HFFc6 (cell line): ENCODE results near the gene SLC7A11. TPM values are rescaled to one million over a fixed set of nuclear protein-coding genes. Genes with fewer than 3 reads are reported as not detected.
A peak's percentile ranks its signal among the peaks of the same experiment; 100 is the strongest.

Experiments
- DNase-seq: peaks from one replicate; pipeline ENCODE4 v3.0.0-alpha.2; 2018
- H3K27ac Mint-ChIP-seq: 2 replicates; pipeline ENCODE4 v1.8.0; 2020; ENCODE audit warnings: mild to moderate bottlenecking, mixed read lengths
- H3K27me3 Mint-ChIP-seq: 2 replicates; pipeline ENCODE4 v1.8.0; 2021; ENCODE audit warnings: mild to moderate bottlenecking, moderate library complexity, mixed read lengths; ENCODE audit not compliant: insufficient read depth
- H3K36me3 Mint-ChIP-seq: 2 replicates; pipeline ENCODE4 v1.8.0; 2021; ENCODE audit warnings: low read depth, mixed read lengths
- H3K4me1 Mint-ChIP-seq: 2 replicates; pipeline ENCODE4 v1.8.0; 2020; ENCODE audit warnings: low read depth, mixed read lengths
- H3K4me3 Mint-ChIP-seq: 2 replicates; pipeline ENCODE4 v1.8.0; 2020; ENCODE audit warnings: mild to moderate bottlenecking, moderate library complexity, mixed read lengths
- H3K9me3 Mint-ChIP-seq: 2 replicates; pipeline ENCODE4 v1.8.0; 2020; ENCODE audit warnings: mild to moderate bottlenecking, mixed read lengths
- CTCF ChIP-seq: fragments of 200-600 bp; sonication (generic); IDR thresholded peaks from 2 replicates; pipeline ENCODE4 v1.5.0; 2021; ENCODE audit warnings: antibody characterized with exemption, mild to moderate bottlenecking
- total RNA-seq, 6 experiments: library from RNA; stranded (reverse); fragmentation: NEBNext Ultra II Directional; extraction: Animal tissue kit (Norgen Biotek cat#: 25700); gene quantifications; 2 replicates in 1 of 6; 3 replicates in 5 of 6; pipeline ENCODE4 v1.2.3, GENCODE V29; 2021

The SLC7A11 gene
- total RNA-seq, 6 experiments from 2014 or later: 12.0 to 66.1 (median 54.1) TPM

GRCh38 chr4:138275963-138276621 is 33.9 kb upstream of the SLC7A11 start:
- TF ChIP-seq CTCF: no peak
- peak; percentile 93 for DNase-seq
- no peaks in the 10 kb centered on the region for H3K27me3 Mint-ChIP-seq
- peak overlapping the region; percentile 92 for H3K27ac Mint-ChIP-seq
- peak overlapping the region; percentile 8 for H3K4me3 Mint-ChIP-seq
- peaks cover 35% of the 10 kb centered on the region for H3K4me1 Mint-ChIP-seq
- H3K9me3 Mint-ChIP-seq: no peaks in the 10 kb centered on the region
- H3K36me3 Mint-ChIP-seq: no peaks in the 10 kb centered on the region

GRCh38 chr4:138275216-138275615 is 33.1 kb upstream of the SLC7A11 start:
- peak overlapping the region; percentile 92 for H3K27ac Mint-ChIP-seq
- DNase-seq: no peak
- TF ChIP-seq CTCF: no peak

GRCh38 chr4:138269175-138269574 is 27.0 kb upstream of the SLC7A11 start:
- Mint-ChIP-seq H3K4me1 (peaks cover 20% of the 10 kb centered on the region), H3K27me3 (no peaks in the 10 kb centered on the region), H3K36me3 (no peaks in the 10 kb centered on the region), H3K9me3 (no peaks in the 10 kb centered on the region), H3K27ac (no peak overlapping the region), H3K4me3 (no peak overlapping the region)
- TF ChIP-seq CTCF: no peak
- no peak for DNase-seq

More at GRCh38 chr4:138275216-138275615, 33.1 kb upstream of the SLC7A11 start:
- H3K4me1 Mint-ChIP-seq: peaks cover 35% of the 10 kb centered on the region
- no peaks in the 10 kb centered on the region for H3K27me3 Mint-ChIP-seq
- H3K4me3 Mint-ChIP-seq: no peak overlapping the region
- H3K9me3 Mint-ChIP-seq: no peaks in the 10 kb centered on the region
- H3K36me3 Mint-ChIP-seq: no peaks in the 10 kb centered on the region

GRCh38 chr4:138267835-138268234 is 25.7 kb upstream of the SLC7A11 start:
- Mint-ChIP-seq H3K9me3 (no peaks in the 10 kb centered on the region), H3K27me3 (no peaks in the 10 kb centered on the region), H3K4me1 (peaks cover 27% of the 10 kb centered on the region), H3K36me3 (no peaks in the 10 kb centered on the region), H3K27ac (no peak overlapping the region), H3K4me3 (no peak overlapping the region)
- no peak for TF ChIP-seq CTCF
- no peak for DNase-seq

GRCh38 chr4:138266948-138267347 is 24.8 kb upstream of the SLC7A11 start:
- DNase-seq: no peak
- Mint-ChIP-seq H3K4me3 (no peak overlapping the region), H3K27ac (no peak overlapping the region), H3K4me1 (peaks cover 27% of the 10 kb centered on the region), H3K9me3 (no peaks in the 10 kb centered on the region), H3K27me3 (no peaks in the 10 kb centered on the region), H3K36me3 (no peaks in the 10 kb centered on the region)
- no peak for TF ChIP-seq CTCF
